GM19023 (cell line): ENCODE results near the gene FFAR1.
"Not testable (repeated sequence)": the region's sequence is repeated elsewhere in the genome, so short reads cannot be mapped to it uniquely, and the experiment has no call there.

Source experiments
- ATAC-seq: cut with Tn5 transposase; IDR thresholded peaks from one replicate; pipeline ENCODE4 v1.9.1; 2021; ENCODE audit warnings: mild to moderate bottlenecking, moderate library complexity; ENCODE audit not compliant: unreplicated experiment

The FFAR1 gene

GRCh38 chr19:35359395-35359794 lies 11.7 kb downstream of the FFAR1 start:
- ATAC-seq, result not testable (repeated sequence)

GRCh38 chr19:35360081-35360480 lies 12.4 kb downstream of the FFAR1 start:
- ATAC-seq, result not testable (repeated sequence)

DNA sequence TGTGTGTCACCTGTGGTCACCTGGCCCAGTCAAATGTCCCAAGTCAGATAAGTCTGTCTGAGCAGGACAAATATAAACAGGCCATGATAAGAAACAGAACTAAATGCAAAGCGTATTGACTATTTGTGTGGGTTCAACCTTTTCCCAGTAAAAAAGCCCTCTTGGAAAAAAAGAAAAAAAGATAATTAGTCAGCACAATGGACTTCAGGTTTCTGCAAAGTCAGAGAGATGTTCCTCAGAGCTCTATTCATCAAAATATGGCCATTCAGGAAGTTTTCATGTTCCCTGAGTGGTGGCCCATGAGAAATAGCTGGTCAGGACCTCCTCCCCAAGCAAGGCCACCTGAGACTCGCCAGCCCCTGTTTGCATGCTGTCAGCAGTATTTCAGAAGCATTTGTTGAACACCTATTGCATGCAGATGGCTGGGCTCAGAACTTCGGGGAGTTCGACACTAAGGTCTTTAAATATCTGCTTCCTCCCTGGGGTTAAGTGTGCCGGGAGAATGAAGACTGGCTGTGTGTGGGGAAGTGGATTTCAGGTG lies 13.2 kb downstream of the FFAR1 start:
- no peak for ATAC-seq

- ATAC-seq, result no peak
Measured at GRCh38 chr19:35362261-35363000, 14.7 kb downstream of the FFAR1 start.

DNA sequence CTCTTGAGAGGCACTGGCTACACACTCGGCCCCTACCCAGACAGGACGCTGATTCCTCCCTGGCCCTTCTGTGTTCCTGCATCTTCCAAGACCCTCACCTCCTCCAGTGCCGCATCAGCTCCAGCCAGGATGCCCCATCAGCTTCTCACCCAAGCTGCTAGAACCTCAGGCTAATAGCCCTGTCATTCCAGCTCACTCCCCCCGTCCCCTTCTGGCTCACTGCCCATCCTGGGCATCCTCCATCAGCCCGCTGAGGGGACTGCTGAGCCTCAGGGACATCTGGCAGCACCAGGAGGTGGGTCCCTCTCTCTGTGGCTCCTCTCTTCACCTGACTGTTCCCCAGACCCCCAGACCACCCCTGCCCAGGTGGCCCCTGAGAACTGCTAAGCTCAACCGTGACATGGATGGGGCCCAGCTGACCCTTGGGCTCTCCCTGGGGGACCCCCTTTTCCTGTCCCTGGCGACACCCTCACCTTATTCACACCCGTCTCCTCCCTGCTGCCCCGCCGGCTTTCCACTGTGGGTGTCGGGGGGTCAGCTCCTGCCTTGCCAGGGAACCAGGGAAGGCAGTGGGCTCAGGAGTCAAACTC lies 15.4 kb downstream of the FFAR1 start:
- ATAC-seq, result no peak

DNA sequence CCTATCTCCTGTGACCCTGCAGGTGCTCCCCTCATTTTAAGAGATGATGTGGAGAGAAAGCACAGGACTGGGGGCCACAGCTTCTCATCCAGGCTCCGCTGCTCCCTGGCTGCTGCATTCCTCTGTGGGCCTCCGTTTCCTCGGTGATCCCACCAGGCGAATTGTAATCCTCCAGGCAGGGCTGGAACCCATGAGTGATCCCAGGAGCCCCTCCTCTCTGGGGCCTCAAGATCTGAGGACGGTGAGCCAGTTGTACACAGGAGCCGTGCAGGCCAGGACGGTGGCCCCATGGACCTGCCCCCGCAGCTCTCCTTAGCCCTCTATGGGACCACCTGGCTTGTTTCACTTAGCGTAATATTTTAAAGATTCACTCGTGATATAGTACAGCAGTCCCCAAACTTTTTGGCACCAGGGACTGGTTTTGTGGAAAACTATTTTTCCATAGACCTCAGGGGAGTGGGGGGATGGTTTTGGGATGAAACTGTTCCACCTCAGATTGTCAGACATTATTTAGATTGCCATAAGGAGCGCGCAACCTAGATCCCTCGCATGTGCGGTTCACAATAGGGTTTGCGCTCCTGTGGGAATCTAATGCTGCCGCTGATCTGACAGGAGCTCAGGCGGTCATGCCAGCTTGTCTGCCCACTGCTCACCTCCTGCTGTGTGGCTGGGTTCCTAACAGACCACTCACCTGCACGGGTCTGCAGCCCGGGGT lies 16.2 kb downstream of the FFAR1 start:
- no peak for ATAC-seq

DNA sequence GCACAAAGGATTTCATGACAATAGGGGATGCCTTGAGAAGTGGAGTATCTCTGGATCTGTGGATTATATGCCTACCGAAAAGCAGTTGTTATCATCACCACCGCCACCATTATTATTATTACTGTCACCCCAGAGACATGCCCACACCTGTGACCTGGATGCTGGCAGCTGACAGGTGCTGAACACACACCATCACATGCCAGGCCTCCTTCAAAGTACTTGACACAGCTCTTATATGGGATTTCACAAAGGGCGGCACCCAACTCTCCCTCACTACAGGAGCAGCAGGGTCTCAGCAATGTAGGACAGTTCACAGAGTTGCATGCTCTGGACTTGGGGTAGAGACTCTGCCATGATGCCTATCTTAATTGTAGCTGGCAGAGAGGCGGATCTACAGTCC lies 17.6 kb downstream of the FFAR1 start:
- ATAC-seq, result no peak

- ATAC-seq, result no peak
Measured at GRCh38 chr19:35368378-35368777, 20.7 kb downstream of the FFAR1 start.

DNA sequence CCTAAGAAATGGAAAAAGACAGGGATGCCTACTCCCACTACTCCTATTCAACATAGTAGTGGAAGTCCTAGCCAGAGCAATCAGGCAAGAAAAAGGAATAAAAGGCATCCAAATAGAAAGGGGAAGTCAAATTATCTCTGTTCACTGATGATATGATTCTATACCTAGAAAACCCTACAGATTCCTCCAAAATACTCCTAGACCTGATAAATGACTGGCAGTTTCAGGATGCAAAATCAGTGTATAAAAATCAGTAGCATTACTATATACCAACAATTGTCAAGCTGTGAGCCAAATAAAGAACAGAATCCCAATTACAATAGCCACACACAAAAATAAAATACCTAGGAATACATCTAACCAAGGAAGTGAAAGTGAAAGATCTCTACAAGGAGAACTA lies 21.8 kb downstream of the FFAR1 start:
- ATAC-seq, result no peak

DNA sequence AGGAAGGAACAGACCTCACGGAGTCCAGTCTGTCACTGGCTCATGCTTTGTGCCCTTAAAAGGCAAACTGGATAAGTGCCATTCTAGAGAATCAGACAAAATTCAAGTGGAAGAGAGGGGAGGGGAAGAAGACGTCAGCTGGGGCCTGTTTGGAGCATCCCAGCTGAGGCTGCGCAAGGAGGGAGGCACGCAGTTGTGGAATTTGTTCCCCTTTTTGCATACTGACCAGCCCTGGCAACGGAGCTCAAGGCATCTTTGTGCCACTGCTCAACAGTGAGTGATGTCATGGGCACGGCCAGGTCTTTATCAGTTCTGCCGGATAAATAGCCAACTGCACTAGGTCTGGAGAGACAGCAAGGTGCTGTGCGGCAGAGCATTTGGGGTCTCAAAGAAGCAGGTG lies 23.0 kb downstream of the FFAR1 start, which contains the start of gene GPR42:
TSS of gene GPR42 (plus strand) at position 347 of the 400 bp plus-strand sequence. CDS start 292 bp downstream, outside the sequence.
- no peak for ATAC-seq

DNA sequence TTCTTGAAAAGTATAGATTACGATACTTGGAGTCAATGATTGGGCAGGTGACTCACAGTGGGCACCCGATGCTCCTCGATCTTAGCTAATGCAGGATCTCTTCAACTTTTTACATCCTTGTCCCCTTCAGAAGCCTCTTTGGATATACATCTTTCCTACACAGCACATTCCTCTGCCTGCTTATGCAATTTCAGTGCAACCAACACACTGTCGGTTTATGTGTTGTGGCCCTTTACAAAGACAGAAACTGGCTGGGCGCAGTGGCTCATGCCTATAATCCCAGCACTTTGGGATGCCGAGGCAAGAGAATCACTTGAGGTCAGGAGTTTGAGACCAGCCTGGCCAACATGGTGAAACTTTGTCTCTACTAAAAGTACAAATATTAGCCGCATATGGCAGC lies 25.8 kb downstream of the FFAR1 start:
- no peak for ATAC-seq

- ATAC-seq, result not testable (repeated sequence)
Measured at GRCh38 chr19:35374031-35374430, 26.3 kb downstream of the FFAR1 start.

DNA sequence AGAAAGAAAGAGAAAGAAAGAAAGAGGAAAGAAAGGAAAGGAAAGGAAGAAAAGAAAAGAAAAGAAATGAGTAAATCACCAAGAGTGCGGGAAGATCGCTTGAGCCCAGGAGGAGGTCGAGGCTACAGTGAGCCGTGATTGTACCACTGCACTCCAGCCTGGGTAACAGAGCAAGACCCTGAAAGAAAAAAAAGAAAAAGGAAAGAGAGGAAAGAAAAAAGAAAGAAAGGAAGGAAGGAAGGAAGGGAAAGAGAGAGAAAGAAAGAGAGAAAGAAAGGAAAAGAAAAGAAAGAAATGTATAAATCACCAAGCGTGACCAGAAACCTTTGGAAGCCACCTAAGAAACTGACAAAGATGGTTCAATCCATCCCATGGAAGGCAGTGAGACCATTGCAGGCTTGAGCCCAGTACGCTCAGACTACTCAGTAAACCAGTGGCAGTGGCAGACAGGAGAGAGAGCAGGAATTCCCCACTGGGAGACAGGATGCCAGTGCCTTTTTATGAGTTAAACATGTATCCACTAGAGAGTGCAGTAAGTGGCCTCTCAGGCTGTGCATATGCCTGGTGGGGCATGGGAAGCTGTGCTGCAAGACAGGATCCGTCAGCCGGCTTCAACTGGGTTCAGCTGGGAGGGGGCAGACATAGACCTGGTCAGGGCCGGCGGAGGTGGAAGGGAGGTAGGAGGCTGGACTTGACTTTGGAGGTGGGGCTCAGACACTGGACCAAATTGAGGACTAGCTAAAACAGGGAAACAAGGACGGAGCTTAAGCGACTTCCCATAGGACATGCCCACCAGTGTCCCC lies 28.0 kb downstream of the FFAR1 start:
- no peak for ATAC-seq

- ATAC-seq, result no peak
Measured at GRCh38 chr19:35377656-35378055, 30.0 kb downstream of the FFAR1 start.

GRCh38 chr19:35378356-35378755 lies 30.7 kb downstream of the FFAR1 start:
- no peak for ATAC-seq

GRCh38 chr19:35379545-35379944 lies 31.8 kb downstream of the FFAR1 start:
- not testable (repeated sequence) for ATAC-seq

GRCh38 chr19:35379992-35380391 lies 32.3 kb downstream of the FFAR1 start:
- no peak for ATAC-seq

DNA sequence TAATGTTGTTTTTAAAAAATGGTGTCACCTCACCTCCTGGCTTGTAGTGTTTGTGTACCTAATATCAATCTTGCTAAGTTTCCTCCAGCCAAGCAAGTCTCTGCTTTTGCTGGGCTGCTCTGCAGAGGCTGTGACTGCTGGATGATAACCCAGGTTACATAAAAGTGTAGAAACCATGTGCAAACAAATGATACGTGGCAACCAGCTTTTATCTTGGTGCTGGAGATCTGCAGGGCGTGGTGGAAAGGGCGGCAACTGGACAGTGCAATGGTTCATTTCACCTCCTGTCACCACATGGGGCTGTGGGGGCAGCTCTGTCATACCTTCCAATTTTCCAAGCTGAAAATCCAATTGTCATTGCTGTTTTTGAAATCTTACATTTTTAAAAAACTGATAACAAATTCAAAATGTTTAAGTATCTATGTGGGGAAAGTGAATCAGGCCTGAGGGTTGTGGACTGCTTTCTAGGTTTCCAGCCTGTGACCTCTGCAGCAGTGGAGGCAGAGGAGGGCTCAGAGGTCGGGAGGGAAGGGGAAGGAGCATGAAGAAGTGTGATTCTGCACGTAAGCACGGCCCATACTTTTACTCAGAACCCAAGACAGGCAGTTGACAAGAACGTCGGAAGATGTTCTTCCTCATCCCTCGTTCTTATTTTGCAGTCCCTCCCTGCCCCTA lies 32.9 kb downstream of the FFAR1 start:
- no peak for ATAC-seq

- no peak for ATAC-seq
Measured at GRCh38 chr19:35381318-35381717, 33.6 kb downstream of the FFAR1 start.

DNA sequence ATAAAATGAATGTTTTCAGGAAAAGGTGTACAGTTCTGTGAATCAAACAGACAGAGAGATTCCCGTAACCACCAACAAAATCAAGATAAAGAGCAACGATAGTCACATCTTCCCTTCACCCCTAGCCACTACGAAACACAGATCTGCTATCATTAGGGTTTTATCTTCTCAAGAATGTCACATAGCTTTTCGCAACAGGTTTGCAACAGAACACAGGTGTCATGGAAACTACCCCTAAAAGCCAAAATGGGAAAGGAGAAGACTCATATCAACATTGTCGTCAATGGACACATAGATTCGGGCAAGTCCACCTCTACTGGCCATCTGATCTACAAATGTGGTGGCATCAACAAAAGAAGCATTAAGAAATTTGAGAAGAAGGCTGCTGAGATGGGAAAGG lies 34.2 kb downstream of the FFAR1 start:
- ATAC-seq, result no peak
